Neural cell (in vitro differentiated cells): ENCODE measurements around the gene MAD1L1. TPM values are rescaled to one million over a fixed set of nuclear protein-coding genes. Genes with fewer than 3 reads are reported as not detected.

Experiments used
- H2AFZ ChIP-seq: fragments of 200-600, 300-800 bp; sonication (generic), shearing (Covaris generic); 2 replicates; pipeline ENCODE4 v1.6.0; 2014; ENCODE audit warnings: low read depth, mild to moderate bottlenecking, antibody characterized with exemption, low read length, moderate library complexity
- H3F3A ChIP-seq: fragments of 200-600 bp; shearing (Covaris generic); 2 replicates; pipeline ENCODE4 v1.6.1; 2016; ENCODE audit warnings: mild to moderate bottlenecking, moderate library complexity, mixed read lengths, antibody characterized with exemption, low read length; ENCODE audit not compliant: insufficient read depth, poor library complexity, severe bottlenecking
- H3K27ac ChIP-seq: fragments of 200-600, 300-800 bp; sonication (generic), shearing (Covaris generic); 2 replicates; pipeline ENCODE4 v1.5.1; 2014; ENCODE audit warnings: mild to moderate bottlenecking, low read length, moderate library complexity
- H3K27me3 ChIP-seq: fragments of 300-800, 200-600 bp; sonication (generic), shearing (Covaris generic); 2 replicates; pipeline ENCODE4 v1.6.0; 2014; ENCODE audit warnings: mild to moderate bottlenecking, low read depth, low read length, moderate library complexity; ENCODE audit not compliant: insufficient read depth
- H3K36me3 ChIP-seq: fragments of 300-800, 200-600 bp; sonication (generic), shearing (Covaris generic); 2 replicates; pipeline ENCODE4 v1.5.1; 2014; ENCODE audit warnings: mild to moderate bottlenecking, antibody characterized with exemption, low read length, moderate library complexity; ENCODE audit not compliant: insufficient read depth
- H3K4me2 ChIP-seq: fragments of 300-800, 200-600 bp; sonication (generic), shearing (Covaris generic); 2 replicates; pipeline ENCODE4 v1.6.0; 2014; ENCODE audit warnings: mild to moderate bottlenecking, low read length
- H3K4me3 ChIP-seq: fragments of 300-800, 200-600 bp; sonication (generic), shearing (Covaris generic); 2 replicates; pipeline ENCODE4 v1.5.1; 2014; ENCODE audit warnings: mild to moderate bottlenecking, low read length, moderate library complexity
- H3K79me2 ChIP-seq: fragments of 200-600 bp; shearing (Covaris generic); replicated peaks from 2 replicates; pipeline ENCODE4 v1.6.0; 2014; ENCODE audit warnings: mild to moderate bottlenecking, low read length, moderate library complexity; ENCODE audit not compliant: insufficient read depth
- H3K9ac ChIP-seq: fragments of 300-800, 200-600 bp; sonication (generic), shearing (Covaris generic); 2 replicates; pipeline ENCODE4 v1.6.1; 2016; ENCODE audit warnings: mild to moderate bottlenecking, low read length, mixed read lengths
- H3K9me2 ChIP-seq: fragments of 200-600 bp; shearing (Covaris generic); 2 replicates; pipeline ENCODE4 v1.6.1; 2016; ENCODE audit warnings: mild to moderate bottlenecking, low read length, mixed read lengths; ENCODE audit not compliant: insufficient read depth
- H3K9me3 ChIP-seq: fragments of 200-600, 300-800 bp; sonication (generic), shearing (Covaris generic); 2 replicates; pipeline ENCODE4 v1.6.1; 2016; ENCODE audit warnings: mild to moderate bottlenecking, mixed run types, low read length, moderate library complexity, mixed read lengths
- H4K20me1 ChIP-seq: fragments of 200-600 bp; shearing (Covaris generic); 2 replicates; pipeline ENCODE4 v1.6.1; 2016; ENCODE audit warnings: mild to moderate bottlenecking, mixed run types; ENCODE audit not compliant: insufficient read depth
- EP300 ChIP-seq: fragments of 450-650 bp; conservative IDR thresholded peaks from 2 replicates; pipeline ENCODE4 v1.6.1; 2014; ENCODE audit warnings: antibody characterized with exemption, mild to moderate bottlenecking, moderate library complexity; ENCODE audit not compliant: poor library complexity, severe bottlenecking
- EZH2 ChIP-seq: fragments of 200-600, 300-800 bp; shearing (Covaris generic), sonication (generic); IDR thresholded peaks from 2 replicates; pipeline ENCODE4 v1.6.1; 2014; ENCODE audit warnings: antibody characterized with exemption, low read length, borderline replicate concordance, mild to moderate bottlenecking; ENCODE audit not compliant: insufficient read depth, poor library complexity, severe bottlenecking
- MXI1 ChIP-seq: fragments of 450-650 bp; conservative IDR thresholded peaks from 2 replicates; pipeline ENCODE4 v1.6.1; 2014; ENCODE audit warnings: antibody characterized with exemption, mild to moderate bottlenecking; ENCODE audit not compliant: poor library complexity, severe bottlenecking
- POLR2AphosphoS5 ChIP-seq: IDR thresholded peaks from 2 replicates; pipeline ENCODE4 v1.6.1; 2012
- RAD21 ChIP-seq: fragments of 450-650 bp; conservative IDR thresholded peaks from 2 replicates; pipeline ENCODE4 v1.6.1; 2014; ENCODE audit warnings: antibody characterized with exemption, mild to moderate bottlenecking, moderate library complexity
- SMC3 ChIP-seq: fragments of 450-650 bp; conservative IDR thresholded peaks from 2 replicates; pipeline ENCODE4 v1.6.1; 2014; ENCODE audit warnings: antibody characterized with exemption, mild to moderate bottlenecking, moderate library complexity; ENCODE audit not compliant: poor library complexity
- TAF1 ChIP-seq: IDR thresholded peaks from 2 replicates; pipeline ENCODE4 v1.6.1; 2012; ENCODE audit warnings: low read depth
- polyA plus RNA-seq: library from polyadenylated mRNA; depleted of rRNA; stranded (reverse); fragments of >200 nt; gene quantifications from 2 replicates; pipeline ENCODE4 v1.2.3, GENCODE V29; 2014
- TF ChIP-seq, protein P1 (sequence below): fragments of 450-650 bp; IDR thresholded peaks from 2 replicates; pipeline ENCODE4 v1.5.1; 2014; ENCODE audit warnings: antibody characterized with exemption, mild to moderate bottlenecking, moderate library complexity; ENCODE audit not compliant: poor library complexity, severe bottlenecking
- TF ChIP-seq, protein P2 (sequence below): IDR thresholded peaks from 2 replicates; pipeline ENCODE4 v1.6.1; 2012; ENCODE audit warnings: borderline replicate concordance

MAD1L1 gene
- polyA plus RNA-seq, 1 donor from 2014 or later, result 31.4 TPM

DNA sequence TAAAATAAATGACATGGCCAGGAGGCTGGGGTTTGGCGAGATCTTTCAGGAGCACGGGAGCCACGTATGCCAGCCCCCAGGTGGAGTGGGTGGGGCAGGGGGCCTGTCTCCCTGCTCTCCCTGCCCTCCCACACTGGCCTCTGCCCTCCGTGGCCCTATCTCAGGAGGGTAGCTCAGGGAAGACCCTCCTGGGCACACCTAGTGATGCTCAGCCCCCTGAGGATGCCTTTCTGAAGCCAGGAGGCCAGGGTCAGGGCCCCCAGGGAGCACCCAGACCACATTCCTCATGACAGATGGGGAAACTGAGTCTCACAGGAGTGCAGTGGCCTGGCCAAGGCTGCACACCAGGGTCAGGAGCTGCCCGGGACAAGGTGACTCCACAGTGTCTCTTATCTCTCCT is 339.3 kb downstream of the MAD1L1 start:
- H3K27ac ChIP-seq, result no peak overlapping the region
- no peaks in the 10 kb centered on the region for H3K9me3 ChIP-seq
- no peaks in the 10 kb centered on the region for H4K20me1 ChIP-seq
- TF ChIP-seq SMC3 (no peak), EZH2 (no peak), MXI1 (no peak), RAD21 (no peak), EP300 (no peak), POLR2AphosphoS5 (no peak), TAF1 (no peak)
- TF ChIP-seq, protein P1, sequence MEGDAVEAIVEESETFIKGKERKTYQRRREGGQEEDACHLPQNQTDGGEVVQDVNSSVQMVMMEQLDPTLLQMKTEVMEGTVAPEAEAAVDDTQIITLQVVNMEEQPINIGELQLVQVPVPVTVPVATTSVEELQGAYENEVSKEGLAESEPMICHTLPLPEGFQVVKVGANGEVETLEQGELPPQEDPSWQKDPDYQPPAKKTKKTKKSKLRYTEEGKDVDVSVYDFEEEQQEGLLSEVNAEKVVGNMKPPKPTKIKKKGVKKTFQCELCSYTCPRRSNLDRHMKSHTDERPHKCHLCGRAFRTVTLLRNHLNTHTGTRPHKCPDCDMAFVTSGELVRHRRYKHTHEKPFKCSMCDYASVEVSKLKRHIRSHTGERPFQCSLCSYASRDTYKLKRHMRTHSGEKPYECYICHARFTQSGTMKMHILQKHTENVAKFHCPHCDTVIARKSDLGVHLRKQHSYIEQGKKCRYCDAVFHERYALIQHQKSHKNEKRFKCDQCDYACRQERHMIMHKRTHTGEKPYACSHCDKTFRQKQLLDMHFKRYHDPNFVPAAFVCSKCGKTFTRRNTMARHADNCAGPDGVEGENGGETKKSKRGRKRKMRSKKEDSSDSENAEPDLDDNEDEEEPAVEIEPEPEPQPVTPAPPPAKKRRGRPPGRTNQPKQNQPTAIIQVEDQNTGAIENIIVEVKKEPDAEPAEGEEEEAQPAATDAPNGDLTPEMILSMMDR, result no peak
- TF ChIP-seq, protein P2, sequence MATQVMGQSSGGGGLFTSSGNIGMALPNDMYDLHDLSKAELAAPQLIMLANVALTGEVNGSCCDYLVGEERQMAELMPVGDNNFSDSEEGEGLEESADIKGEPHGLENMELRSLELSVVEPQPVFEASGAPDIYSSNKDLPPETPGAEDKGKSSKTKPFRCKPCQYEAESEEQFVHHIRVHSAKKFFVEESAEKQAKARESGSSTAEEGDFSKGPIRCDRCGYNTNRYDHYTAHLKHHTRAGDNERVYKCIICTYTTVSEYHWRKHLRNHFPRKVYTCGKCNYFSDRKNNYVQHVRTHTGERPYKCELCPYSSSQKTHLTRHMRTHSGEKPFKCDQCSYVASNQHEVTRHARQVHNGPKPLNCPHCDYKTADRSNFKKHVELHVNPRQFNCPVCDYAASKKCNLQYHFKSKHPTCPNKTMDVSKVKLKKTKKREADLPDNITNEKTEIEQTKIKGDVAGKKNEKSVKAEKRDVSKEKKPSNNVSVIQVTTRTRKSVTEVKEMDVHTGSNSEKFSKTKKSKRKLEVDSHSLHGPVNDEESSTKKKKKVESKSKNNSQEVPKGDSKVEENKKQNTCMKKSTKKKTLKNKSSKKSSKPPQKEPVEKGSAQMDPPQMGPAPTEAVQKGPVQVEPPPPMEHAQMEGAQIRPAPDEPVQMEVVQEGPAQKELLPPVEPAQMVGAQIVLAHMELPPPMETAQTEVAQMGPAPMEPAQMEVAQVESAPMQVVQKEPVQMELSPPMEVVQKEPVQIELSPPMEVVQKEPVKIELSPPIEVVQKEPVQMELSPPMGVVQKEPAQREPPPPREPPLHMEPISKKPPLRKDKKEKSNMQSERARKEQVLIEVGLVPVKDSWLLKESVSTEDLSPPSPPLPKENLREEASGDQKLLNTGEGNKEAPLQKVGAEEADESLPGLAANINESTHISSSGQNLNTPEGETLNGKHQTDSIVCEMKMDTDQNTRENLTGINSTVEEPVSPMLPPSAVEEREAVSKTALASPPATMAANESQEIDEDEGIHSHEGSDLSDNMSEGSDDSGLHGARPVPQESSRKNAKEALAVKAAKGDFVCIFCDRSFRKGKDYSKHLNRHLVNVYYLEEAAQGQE, result no peak
- no peak overlapping the region for H3K4me2 ChIP-seq
- H3K79me2 ChIP-seq, result no peaks in the 10 kb centered on the region
- no peak overlapping the region for H2AFZ ChIP-seq
- no peak overlapping the region for H3K9ac ChIP-seq
- no peaks in the 10 kb centered on the region for H3K36me3 ChIP-seq
- no peak overlapping the region for H3K4me3 ChIP-seq
- no peaks in the 10 kb centered on the region for H3F3A ChIP-seq
- H3K27me3 ChIP-seq, result no peaks in the 10 kb centered on the region
- H3K9me2 ChIP-seq, result no peaks in the 10 kb centered on the region

DNA sequence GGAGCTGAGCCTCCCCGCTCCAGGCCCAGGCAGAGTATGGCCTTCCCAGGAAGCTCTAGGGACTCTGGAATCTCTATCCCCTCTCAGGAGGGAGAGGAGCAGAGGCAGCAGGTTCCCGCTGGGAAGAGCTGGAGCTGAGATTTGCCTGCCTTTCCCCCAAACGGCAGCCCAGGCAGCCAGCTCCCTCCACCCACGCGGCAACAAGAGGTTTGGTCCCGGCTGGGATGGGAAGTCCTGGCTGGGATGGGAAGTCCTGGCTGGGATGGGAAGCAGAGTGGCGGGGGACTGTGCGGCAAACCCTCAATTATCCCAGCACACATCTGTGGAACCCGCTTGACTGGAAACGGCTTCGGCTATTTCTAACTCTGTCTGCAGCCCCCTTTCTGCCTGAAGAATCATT is 339.7 kb downstream of the MAD1L1 start:
- TF ChIP-seq, protein P2, result peak; percentile 47
- TF ChIP-seq, protein P1, result no peak
- no peaks in the 10 kb centered on the region for H3K79me2 ChIP-seq
- H3K36me3 ChIP-seq, result no peaks in the 10 kb centered on the region
- H3F3A ChIP-seq, result no peaks in the 10 kb centered on the region
- no peak overlapping the region for H3K4me3 ChIP-seq
- no peak overlapping the region for H3K27ac ChIP-seq
- H3K4me2 ChIP-seq, result no peak overlapping the region
- H3K9me3 ChIP-seq, result no peaks in the 10 kb centered on the region
- H4K20me1 ChIP-seq, result no peaks in the 10 kb centered on the region
- no peaks in the 10 kb centered on the region for H3K27me3 ChIP-seq
- no peak overlapping the region for H3K9ac ChIP-seq
- H3K9me2 ChIP-seq, result no peaks in the 10 kb centered on the region
- no peak overlapping the region for H2AFZ ChIP-seq
